ENCODE data around the gene C16orf92. TPM values are rescaled to one million over a fixed set of nuclear protein-coding genes. Genes with fewer than 3 reads are reported as not detected.

Gene C16orf92
- total and polyA plus RNA-seq, 2 of the 8 experiments (the other 6 are each of a cell fraction or from before 2014, with no cell fraction given): not detected

DNA sequence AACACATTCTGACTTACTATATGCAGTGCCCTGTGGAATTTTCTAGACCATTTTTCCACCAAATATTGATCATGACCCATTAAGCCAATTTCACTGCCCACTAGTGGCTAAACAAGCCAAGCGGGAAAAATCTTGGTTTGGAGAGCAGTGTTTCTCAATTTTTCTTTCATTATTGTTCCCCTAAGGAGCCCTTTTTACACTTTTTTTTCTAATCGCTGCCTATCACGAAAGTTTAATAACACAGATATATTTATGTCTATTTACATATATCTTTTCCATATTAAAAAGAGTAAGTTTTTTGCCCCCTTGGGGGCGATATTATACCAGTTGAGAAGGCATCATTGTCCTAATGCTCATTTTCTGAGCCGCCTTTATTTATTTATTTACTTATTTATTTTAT lies 18.8 kb downstream of the C16orf92 start (continued):
- TF ChIP-seq, protein P1, sequence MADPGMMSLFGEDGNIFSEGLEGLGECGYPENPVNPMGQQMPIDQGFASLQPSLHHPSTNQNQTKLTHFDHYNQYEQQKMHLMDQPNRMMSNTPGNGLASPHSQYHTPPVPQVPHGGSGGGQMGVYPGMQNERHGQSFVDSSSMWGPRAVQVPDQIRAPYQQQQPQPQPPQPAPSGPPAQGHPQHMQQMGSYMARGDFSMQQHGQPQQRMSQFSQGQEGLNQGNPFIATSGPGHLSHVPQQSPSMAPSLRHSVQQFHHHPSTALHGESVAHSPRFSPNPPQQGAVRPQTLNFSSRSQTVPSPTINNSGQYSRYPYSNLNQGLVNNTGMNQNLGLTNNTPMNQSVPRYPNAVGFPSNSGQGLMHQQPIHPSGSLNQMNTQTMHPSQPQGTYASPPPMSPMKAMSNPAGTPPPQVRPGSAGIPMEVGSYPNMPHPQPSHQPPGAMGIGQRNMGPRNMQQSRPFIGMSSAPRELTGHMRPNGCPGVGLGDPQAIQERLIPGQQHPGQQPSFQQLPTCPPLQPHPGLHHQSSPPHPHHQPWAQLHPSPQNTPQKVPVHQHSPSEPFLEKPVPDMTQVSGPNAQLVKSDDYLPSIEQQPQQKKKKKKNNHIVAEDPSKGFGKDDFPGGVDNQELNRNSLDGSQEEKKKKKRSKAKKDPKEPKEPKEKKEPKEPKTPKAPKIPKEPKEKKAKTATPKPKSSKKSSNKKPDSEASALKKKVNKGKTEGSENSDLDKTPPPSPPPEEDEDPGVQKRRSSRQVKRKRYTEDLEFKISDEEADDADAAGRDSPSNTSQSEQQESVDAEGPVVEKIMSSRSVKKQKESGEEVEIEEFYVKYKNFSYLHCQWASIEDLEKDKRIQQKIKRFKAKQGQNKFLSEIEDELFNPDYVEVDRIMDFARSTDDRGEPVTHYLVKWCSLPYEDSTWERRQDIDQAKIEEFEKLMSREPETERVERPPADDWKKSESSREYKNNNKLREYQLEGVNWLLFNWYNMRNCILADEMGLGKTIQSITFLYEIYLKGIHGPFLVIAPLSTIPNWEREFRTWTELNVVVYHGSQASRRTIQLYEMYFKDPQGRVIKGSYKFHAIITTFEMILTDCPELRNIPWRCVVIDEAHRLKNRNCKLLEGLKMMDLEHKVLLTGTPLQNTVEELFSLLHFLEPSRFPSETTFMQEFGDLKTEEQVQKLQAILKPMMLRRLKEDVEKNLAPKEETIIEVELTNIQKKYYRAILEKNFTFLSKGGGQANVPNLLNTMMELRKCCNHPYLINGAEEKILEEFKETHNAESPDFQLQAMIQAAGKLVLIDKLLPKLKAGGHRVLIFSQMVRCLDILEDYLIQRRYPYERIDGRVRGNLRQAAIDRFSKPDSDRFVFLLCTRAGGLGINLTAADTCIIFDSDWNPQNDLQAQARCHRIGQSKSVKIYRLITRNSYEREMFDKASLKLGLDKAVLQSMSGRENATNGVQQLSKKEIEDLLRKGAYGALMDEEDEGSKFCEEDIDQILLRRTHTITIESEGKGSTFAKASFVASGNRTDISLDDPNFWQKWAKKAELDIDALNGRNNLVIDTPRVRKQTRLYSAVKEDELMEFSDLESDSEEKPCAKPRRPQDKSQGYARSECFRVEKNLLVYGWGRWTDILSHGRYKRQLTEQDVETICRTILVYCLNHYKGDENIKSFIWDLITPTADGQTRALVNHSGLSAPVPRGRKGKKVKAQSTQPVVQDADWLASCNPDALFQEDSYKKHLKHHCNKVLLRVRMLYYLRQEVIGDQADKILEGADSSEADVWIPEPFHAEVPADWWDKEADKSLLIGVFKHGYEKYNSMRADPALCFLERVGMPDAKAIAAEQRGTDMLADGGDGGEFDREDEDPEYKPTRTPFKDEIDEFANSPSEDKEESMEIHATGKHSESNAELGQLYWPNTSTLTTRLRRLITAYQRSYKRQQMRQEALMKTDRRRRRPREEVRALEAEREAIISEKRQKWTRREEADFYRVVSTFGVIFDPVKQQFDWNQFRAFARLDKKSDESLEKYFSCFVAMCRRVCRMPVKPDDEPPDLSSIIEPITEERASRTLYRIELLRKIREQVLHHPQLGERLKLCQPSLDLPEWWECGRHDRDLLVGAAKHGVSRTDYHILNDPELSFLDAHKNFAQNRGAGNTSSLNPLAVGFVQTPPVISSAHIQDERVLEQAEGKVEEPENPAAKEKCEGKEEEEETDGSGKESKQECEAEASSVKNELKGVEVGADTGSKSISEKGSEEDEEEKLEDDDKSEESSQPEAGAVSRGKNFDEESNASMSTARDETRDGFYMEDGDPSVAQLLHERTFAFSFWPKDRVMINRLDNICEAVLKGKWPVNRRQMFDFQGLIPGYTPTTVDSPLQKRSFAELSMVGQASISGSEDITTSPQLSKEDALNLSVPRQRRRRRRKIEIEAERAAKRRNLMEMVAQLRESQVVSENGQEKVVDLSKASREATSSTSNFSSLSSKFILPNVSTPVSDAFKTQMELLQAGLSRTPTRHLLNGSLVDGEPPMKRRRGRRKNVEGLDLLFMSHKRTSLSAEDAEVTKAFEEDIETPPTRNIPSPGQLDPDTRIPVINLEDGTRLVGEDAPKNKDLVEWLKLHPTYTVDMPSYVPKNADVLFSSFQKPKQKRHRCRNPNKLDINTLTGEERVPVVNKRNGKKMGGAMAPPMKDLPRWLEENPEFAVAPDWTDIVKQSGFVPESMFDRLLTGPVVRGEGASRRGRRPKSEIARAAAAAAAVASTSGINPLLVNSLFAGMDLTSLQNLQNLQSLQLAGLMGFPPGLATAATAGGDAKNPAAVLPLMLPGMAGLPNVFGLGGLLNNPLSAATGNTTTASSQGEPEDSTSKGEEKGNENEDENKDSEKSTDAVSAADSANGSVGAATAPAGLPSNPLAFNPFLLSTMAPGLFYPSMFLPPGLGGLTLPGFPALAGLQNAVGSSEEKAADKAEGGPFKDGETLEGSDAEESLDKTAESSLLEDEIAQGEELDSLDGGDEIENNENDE (IDR thresholded peaks at IDR 0.05; ENCODE audit: insufficient replicate concordance, low read length): no peak
- TF ChIP-seq CEBPB (IDR thresholded peaks at IDR 0.05; ENCODE audit: low read depth, low read length): no peak

Data from H1 (cell line).